HG02588 (cell line): ENCODE data around the gene DGCR2.
"Not testable (repeated sequence)": the region's sequence is repeated elsewhere in the genome, so short reads cannot be mapped to it uniquely, and the experiment has no call there.

Experiments
- ATAC-seq: cut with Tn5 transposase; IDR thresholded peaks from one replicate; pipeline ENCODE4 v1.9.1; 2021; ENCODE audit warnings: mild to moderate bottlenecking, moderate library complexity; ENCODE audit not compliant: unreplicated experiment

Gene DGCR2

GRCh38 chr22:19012308-19012986, 109.8 kb downstream of the DGCR2 start:
- no peak for ATAC-seq

GRCh38 chr22:19011611-19012010, 110.6 kb downstream of the DGCR2 start:
- not testable (repeated sequence) for ATAC-seq

DNA sequence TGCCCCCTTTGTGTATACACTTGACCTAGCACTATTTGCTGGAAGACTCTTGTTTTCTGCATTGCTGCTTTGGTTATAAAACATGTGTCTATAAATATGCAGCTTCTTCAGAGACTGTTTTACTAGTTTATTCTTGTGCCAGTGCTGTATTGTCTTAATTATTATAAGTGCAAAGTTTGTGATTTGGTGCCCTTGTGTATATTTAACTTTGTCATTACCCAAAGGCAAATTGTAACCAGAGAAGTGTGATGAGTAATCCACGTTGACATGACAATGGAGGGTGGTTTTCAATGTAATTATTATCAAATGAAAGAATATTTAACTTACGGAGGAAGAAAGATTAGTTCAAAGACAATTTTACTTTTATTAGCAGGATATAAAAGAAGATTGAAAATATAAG, 111.1 kb downstream of the DGCR2 start:
- ATAC-seq, result no peak

GRCh38 chr22:19005905-19006304, 116.3 kb downstream of the DGCR2 start:
- ATAC-seq, result no peak

- no peak for ATAC-seq
Observed at GRCh38 chr22:19004471-19004870, 117.7 kb downstream of the DGCR2 start.

DNA sequence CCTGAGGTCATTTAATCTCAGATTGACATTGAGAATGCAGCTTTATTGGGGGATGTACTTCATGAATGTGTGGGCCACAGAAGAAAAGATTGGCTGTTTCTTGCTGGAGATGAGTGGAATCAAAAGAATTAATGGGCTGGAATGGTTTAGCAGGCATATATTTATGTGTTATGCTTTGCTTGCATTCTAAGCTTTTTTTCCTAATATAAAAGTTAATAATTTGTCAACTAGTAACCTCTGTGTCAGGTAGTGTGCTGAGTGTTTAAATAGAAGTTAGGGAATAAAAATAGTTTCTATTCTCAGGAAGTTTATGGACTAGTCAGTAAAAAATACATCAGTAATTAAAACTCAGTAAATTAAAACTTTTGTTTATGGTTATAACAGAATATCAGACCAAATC, 118.7 kb downstream of the DGCR2 start:
- no peak for ATAC-seq

- no peak for ATAC-seq
Observed at GRCh38 chr22:19002684-19003038, 119.6 kb downstream of the DGCR2 start.

- ATAC-seq, result no peak
Observed at GRCh38 chr22:19001204-19001603, 121.0 kb downstream of the DGCR2 start.

GRCh38 chr22:19000106-19000505, 122.1 kb downstream of the DGCR2 start:
- not testable (repeated sequence) for ATAC-seq

DNA sequence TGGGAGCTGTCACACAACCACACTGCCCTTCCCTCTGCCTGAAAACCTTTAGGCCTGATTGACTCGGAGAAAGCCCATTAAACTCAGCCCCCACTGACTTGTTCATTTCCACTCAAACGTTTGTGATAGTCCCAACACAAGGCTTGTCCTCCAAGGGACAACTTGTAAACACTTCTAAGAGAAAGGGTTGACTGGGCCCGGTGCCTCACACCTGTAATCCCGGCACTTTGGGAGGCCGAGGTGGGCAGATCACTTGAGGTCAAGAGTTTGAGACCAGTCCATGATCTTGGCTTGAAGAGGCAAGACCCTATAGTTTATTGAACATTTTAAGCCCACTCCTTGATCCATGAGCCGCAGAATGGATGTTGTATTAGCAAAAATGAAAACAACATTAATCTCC, 122.8 kb downstream of the DGCR2 start:
- ATAC-seq, result no peak

DNA sequence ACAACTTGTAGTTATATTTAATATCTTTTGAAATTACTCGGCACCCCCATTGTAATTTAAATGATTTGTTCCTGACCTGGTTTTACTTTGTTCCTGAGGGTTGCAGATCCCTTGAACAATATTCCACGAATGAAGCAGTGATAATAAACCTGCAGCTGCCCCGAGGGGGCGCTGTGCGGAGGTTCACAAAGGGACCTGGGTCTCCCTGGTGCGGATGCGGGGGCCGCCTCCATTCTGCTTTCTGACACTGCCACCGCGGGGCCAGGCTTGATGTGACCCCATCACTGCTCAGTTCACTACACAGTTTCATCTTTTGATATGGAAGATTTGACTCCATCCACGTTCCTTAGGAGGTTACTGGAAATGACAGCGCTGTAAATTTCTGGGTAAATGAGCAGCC, 123.2 kb downstream of the DGCR2 start:
- no peak for ATAC-seq

GRCh38 chr22:18997925-18998315, 124.3 kb downstream of the DGCR2 start:
- ATAC-seq, result no peak

DNA sequence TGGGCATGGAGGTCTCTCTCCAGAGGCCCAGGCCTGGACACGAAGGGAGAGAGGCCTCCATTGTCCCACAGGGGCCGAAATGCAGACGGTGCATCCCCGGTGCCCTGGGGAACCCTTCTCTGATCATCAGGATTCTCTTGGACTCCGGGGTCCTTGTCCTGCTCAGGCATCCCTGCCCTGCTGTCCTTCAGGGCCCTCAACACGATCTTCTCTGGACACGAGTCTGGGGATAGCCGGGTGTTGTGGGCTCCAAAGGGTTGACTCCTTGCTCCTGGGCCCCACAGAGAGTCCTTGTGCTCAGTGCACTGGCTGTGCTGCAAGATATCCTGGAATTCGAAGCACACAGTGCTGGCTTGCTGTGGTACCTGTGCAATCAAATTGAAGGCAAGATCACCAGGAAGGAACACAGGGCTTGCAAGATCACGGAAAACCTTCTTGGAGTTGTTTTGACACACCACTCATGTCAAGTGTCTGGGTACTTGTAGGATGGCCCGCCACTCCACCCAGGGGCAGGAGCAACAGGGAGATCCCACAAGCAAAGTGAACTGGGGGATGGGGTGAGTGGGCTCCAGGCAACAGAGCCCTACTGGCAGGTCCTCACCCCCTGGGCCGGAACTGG, 124.8 kb downstream of the DGCR2 start:
- no peak for ATAC-seq

DNA sequence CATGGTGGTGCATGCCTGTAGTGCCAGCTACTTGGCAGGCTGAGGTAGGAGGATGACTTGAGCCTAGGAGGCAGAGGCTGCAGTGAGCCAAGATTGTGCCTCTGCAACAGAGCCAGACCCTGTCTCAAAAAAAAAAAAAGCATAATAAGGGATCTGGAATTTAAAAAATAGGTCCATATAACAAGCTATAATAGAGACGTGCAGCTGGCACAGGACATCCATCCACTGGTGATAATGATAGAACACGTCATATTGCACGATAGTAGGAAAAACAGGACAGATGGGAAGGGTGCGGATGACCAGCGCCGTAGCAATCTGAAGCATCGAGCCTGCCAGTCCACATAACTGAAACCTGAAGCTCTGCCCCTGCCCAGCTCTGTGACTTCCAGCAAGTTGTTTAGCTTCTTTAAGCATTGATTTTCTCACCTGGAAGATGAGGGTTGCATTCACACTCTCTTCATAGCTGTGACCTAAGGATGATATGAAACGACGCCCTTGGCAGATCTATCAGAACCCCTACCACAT, 125.8 kb downstream of the DGCR2 start:
- ATAC-seq, result no peak

GRCh38 chr22:18995327-18995711, 126.9 kb downstream of the DGCR2 start:
- ATAC-seq, result no peak

DNA sequence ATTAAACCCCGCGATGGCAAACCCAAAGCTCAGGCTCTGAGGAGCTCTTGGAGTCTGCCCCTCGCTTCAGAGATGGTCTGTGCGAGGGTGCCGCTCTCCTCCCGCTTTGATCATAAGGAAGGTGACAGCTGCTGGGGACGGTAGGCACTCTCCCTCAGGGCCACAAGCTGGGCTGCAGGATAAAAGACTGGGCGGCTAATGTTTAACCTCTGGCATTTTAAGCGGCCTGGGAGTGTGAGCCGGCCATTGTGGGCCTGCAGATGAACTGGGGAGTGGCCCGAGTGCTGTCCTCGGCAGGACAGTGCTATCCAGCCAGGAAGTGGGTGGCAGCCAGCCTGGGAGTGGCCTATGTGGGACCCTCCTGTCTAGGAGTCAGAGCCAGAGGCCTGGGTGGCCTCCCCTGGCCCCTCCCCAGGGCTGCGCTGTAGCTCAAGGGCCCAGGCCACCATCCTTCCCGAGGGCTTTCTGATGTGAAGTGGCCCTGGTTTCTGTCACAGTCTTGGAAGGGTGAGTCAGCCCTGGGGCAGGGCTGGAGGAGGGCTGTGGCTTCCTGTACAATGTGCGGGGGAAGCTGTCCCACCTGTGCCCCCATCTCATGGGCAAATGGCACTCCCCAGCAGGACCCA, 127.4 kb downstream of the DGCR2 start:
- no peak for ATAC-seq

DNA sequence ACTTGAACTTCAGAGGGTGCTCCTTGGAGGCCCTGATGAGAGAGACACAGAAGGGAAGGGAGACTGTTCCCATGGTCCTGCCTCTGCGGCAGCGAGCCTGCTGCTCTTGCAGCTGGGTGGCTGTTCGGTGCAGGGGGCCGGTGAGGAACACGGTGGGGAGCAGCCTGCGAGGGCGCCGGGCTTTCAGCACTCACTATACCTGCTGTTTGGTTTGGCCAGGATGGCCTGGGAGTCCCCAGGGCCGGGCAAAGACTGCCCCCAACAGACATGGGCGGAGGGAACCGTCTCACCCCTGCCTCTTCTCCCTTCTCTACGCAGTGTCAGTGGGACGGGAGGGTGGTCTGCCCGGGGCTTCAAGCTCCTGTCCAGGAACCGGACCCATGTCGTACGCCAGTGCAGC, 128.2 kb downstream of the DGCR2 start:
- no peak for ATAC-seq

DNA sequence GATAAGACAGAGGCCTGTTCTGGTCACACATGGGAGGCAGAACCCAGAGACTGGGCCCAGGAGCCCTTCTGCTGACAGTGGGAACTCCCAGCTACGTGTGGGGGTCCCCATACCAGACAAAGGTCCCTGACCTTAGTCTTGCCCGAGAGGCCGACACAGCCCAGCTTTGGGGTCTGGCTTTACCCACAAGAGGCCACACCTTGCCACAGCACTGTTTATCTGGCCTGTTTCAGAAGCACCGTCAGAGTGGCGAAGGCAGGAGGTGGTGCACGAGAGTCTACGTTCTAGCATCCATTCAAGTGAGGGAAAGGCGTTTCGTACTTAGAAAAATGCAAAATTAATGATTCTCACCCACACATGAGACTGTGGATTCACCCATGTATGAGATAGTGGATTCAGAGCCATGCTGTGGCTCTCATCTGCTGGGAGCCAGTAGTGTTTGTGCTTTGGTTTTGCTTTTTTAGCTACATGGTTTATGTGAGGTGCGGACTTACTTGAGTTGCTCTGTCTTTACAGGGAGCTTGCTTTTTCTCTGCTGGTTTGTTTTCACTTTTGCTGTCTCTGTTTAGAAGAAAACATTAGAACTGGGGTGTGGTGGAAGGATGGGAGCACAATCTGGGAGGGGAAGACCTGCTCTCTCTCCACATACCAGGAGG, 129.5 kb downstream of the DGCR2 start:
- no peak for ATAC-seq

GRCh38 chr22:18991821-18992442, 130.3 kb downstream of the DGCR2 start:
- no peak for ATAC-seq

DNA sequence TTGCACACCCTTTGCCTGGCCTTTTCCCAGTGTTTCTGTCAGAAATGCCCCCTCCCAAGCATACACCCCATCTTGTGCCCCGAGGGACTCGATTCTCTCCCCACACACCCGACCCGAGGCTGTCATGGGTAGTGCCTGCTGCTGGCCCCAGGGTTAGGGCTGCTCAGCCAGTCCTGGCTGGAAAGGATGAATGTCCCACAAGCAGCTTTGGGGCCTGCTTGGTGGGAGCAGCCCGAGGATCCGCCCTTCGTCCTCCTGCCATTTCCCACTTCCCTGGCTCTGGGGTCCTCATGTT, 131.1 kb downstream of the DGCR2 start:
- ATAC-seq, result no peak

- ATAC-seq, result no peak
Observed at GRCh38 chr22:18990355-18991137, 131.7 kb downstream of the DGCR2 start.
